Measurements from ENCODE around the gene HDAC4. TPM values are rescaled to one million over a fixed set of nuclear protein-coding genes. Genes with fewer than 3 reads are reported as not detected.

Gene HDAC4
- total RNA-seq, 1 experiment from 2014 or later = 32.0 TPM

DNA sequence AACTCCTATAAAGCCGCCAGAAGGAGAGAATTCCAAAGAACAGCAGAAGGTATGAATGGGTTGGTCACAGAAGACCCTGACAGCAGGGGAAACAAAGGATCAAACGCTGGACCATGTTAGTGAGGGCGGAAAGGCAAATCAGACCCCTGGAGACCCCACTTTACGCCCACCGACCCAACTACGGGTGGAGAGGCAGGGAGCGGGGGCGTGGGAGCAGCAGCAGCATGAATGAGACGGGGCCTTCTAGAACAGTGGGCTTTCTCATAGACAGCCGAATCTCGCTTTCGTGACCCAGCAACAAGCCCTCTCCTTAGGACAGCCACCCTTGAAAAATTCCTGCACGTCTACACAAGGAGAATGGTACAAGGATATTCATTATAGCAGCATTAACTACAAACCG lies 191.0 kb downstream of the HDAC4 start:
- H3K4me3 Mint-ChIP-seq = no peak overlapping the region
- H4K5ac ChIP-seq (ENCODE audit: insufficient read length, low read depth, low read length) = no peak overlapping the region
- no peaks in the 10 kb centered on the region for H3K23me2 ChIP-seq (ENCODE audit: insufficient read length, low read depth, low read length, poor library complexity, severe bottlenecking)
- H3K18ac ChIP-seq (ENCODE audit: insufficient read length, low read depth, low read length) = no peak overlapping the region
- H3K36me3 Mint-ChIP-seq (ENCODE audit: insufficient read depth in 1 of 3, low read depth in 3 of 3) = no peaks in the 10 kb centered on the region; a peak in 1 of 7 replicates
- no peak overlapping the region for H2AFZ ChIP-seq (ENCODE audit: low read length)
- H3K79me1 ChIP-seq (ENCODE audit: insufficient read depth, low read depth, low read length, poor library complexity, severe bottlenecking) = peaks cover 2% of the 10 kb centered on the region
- no peak overlapping the region for H3K56ac ChIP-seq (ENCODE audit: insufficient read length, low read depth, low read length)
- H3K9me3 ChIP-seq (ENCODE audit: control insufficient read depth, low read depth, low read length) = no peaks in the 10 kb centered on the region
- no peak overlapping the region for H3K4me2 ChIP-seq (ENCODE audit: insufficient read depth, insufficient read length, low read length)
- no peak overlapping the region for H2BK120ac ChIP-seq (ENCODE audit: low read depth, low read length, poor library complexity, severe bottlenecking)
- no peaks in the 10 kb centered on the region for H3K27me3 Mint-ChIP-seq (ENCODE audit: low read depth)
- H2AK5ac ChIP-seq (ENCODE audit: insufficient read length, low read length) = no peak overlapping the region
- H2BK20ac ChIP-seq (ENCODE audit: low read depth, low read length, poor library complexity, severe bottlenecking) = no peak overlapping the region
- H3K9me3 Mint-ChIP-seq = no peaks in the 10 kb centered on the region
- no peak overlapping the region for H4K8ac ChIP-seq (replicated peaks; ENCODE audit: insufficient read length, low read depth, low read length)
- H3K4ac ChIP-seq (ENCODE audit: low read depth, low read length) = no peak overlapping the region
- H3K4me1 ChIP-seq (ENCODE audit: insufficient read depth, low read length) = no peaks in the 10 kb centered on the region; the same call in 1 of the 2 replicates
- H3K9ac ChIP-seq (ENCODE audit: extremely low read depth, insufficient read length, low read length) = no peak overlapping the region
- TF ChIP-seq, protein P1, sequence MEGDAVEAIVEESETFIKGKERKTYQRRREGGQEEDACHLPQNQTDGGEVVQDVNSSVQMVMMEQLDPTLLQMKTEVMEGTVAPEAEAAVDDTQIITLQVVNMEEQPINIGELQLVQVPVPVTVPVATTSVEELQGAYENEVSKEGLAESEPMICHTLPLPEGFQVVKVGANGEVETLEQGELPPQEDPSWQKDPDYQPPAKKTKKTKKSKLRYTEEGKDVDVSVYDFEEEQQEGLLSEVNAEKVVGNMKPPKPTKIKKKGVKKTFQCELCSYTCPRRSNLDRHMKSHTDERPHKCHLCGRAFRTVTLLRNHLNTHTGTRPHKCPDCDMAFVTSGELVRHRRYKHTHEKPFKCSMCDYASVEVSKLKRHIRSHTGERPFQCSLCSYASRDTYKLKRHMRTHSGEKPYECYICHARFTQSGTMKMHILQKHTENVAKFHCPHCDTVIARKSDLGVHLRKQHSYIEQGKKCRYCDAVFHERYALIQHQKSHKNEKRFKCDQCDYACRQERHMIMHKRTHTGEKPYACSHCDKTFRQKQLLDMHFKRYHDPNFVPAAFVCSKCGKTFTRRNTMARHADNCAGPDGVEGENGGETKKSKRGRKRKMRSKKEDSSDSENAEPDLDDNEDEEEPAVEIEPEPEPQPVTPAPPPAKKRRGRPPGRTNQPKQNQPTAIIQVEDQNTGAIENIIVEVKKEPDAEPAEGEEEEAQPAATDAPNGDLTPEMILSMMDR (conservative IDR thresholded peaks at IDR 0.05) = no peak
- no peak overlapping the region for H3T11ph ChIP-seq (ENCODE audit: low read length)
- no CpG with 5 or more reads among the region's 14 CpGs for WGBS (ENCODE audit: extremely low coverage, insufficient read length, low lambda C conversion rate)
- H2BK15ac ChIP-seq (ENCODE audit: low read depth, low read length) = no peak overlapping the region
- H3K27me3 ChIP-seq (ENCODE audit: insufficient read depth, low read length) = no peaks in the 10 kb centered on the region
- no peak overlapping the region for H2BK12ac ChIP-seq (ENCODE audit: insufficient read length, low read depth, low read length)
- no peak overlapping the region for H4K91ac ChIP-seq (ENCODE audit: insufficient read length, low read depth, low read length)
- H3K14ac ChIP-seq (ENCODE audit: insufficient read depth, low read length) = no peak overlapping the region; the same call in 1 of the 2 replicates
- H3K27ac Mint-ChIP-seq = no peak overlapping the region; a peak in 1 of 7 replicates
- H4K20me1 ChIP-seq (ENCODE audit: control insufficient read depth, insufficient read depth, insufficient read length) = no peaks in the 10 kb centered on the region
- no peak overlapping the region for H3K27ac ChIP-seq (ENCODE audit: insufficient read length, low read depth, low read length)
- H3K4me1 Mint-ChIP-seq = peaks cover 59 to 64% of the 10 kb centered on the region in 2 experiments
- H2BK5ac ChIP-seq (ENCODE audit: insufficient read length, low read length) = no peak overlapping the region
- DNase-seq = no peak
- H3K79me2 ChIP-seq (ENCODE audit: insufficient read depth, low read length) = no peaks in the 10 kb centered on the region
- H3K23ac ChIP-seq (ENCODE audit: insufficient read length, low read depth, low read length) = no peak overlapping the region
